ENCODE results near the gene CRABP2.

The CRABP2 gene

DNA sequence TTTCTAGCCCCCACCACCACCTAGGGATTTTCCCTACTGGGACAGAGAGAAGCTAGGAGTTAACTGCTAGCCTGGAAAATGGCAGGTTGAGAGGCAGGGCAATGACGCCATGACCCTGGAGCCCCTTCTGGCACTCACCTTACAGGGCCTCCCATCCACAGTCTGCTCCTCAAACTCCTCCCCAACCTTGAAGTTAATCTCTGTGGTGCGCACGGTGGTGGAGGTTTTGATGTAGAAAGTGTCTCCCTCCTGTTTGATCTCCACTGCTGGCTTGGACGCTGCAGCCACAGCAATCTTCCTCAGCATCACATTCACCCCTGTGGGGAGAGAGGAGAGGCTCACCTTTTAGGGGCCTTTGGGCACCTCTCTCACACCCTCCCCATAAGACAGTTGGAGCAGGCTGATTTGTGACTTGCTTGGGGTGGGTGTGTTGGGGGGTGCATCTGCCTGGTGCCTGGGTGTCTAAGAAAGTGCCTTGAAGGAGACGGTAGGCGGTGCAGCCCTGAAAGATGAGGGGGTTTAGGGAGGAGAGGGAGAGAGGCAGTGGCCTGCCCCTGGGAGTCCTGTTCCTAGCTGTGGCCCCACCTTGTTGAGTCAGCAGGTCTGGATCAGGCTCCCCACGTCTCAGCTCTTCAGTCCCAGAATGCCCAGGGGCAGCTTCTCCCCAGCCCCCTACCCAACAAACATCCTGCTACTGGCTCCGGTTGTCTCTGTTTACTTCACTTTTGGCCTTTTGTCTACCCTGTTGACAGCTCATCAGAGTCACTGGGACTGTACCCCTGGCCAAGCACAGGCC is 4.4 kb downstream of the CRABP2 start:
- no peak overlapping the region for H3K9ac ChIP-seq (ENCODE audit: low read length)
- H3K79me2 ChIP-seq (ENCODE audit: insufficient read depth, low read length): no peaks in the 10 kb centered on the region
- no peaks in the 10 kb centered on the region for H4K20me1 ChIP-seq (ENCODE audit: low read depth, low read length)
- no peaks in the 10 kb centered on the region for H3K9me2 ChIP-seq (replicated peaks; ENCODE audit: insufficient read depth, low read length)
- H3K36me3 ChIP-seq (ENCODE audit: low read length): no peaks in the 10 kb centered on the region
- no peak overlapping the region for H2AFZ ChIP-seq (ENCODE audit: low read depth, low read length, severe bottlenecking)
- no peaks in the 10 kb centered on the region for H3K9me3 ChIP-seq (ENCODE audit: insufficient read depth, low read length)
- H3K4me2 ChIP-seq (ENCODE audit: low read depth, low read length, poor library complexity, severe bottlenecking): no peak overlapping the region
- no peak overlapping the region for H3K4me3 ChIP-seq (ENCODE audit: insufficient read depth, low read length, poor library complexity, severe bottlenecking)
- no peaks in the 10 kb centered on the region for H3F3A ChIP-seq (ENCODE audit: insufficient read depth)
- H3K27ac ChIP-seq (ENCODE audit: low read depth, low read length): no peak overlapping the region
- H3K27me3 ChIP-seq (ENCODE audit: low read length): no peaks in the 10 kb centered on the region
- TF ChIP-seq EZH2phosphoT487 (conservative IDR thresholded peaks at IDR 0.05; ENCODE audit: low read length): no peak
- TF ChIP-seq, protein P1, sequence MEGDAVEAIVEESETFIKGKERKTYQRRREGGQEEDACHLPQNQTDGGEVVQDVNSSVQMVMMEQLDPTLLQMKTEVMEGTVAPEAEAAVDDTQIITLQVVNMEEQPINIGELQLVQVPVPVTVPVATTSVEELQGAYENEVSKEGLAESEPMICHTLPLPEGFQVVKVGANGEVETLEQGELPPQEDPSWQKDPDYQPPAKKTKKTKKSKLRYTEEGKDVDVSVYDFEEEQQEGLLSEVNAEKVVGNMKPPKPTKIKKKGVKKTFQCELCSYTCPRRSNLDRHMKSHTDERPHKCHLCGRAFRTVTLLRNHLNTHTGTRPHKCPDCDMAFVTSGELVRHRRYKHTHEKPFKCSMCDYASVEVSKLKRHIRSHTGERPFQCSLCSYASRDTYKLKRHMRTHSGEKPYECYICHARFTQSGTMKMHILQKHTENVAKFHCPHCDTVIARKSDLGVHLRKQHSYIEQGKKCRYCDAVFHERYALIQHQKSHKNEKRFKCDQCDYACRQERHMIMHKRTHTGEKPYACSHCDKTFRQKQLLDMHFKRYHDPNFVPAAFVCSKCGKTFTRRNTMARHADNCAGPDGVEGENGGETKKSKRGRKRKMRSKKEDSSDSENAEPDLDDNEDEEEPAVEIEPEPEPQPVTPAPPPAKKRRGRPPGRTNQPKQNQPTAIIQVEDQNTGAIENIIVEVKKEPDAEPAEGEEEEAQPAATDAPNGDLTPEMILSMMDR (IDR thresholded peaks at IDR 0.05; ENCODE audit: insufficient read depth, low read length, poor library complexity, severe bottlenecking): no peak

DNA sequence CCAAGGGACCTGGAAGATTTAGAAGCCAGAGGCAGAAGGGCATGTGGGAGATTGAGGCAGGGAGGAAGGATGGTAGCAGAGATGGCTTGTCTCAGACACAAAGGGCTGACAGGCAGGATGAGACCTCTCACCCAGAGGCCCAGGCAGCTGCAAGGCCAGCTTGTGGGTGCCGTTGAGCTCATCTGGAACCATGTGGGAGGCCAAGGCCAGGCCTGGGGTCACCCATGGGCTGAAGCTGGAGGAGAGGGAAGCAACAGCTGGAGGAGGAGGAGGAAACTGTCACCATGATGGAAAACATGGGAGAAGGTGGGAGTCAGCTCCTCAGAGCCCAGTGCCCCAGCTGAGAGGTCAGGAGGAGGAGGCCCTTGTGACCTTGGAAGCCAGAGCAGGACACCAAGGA is 6.4 kb downstream of the CRABP2 start:
- H3K36me3 ChIP-seq (ENCODE audit: low read length): no peaks in the 10 kb centered on the region
- H3K9me2 ChIP-seq (replicated peaks; ENCODE audit: insufficient read depth, low read length): no peaks in the 10 kb centered on the region
- TF ChIP-seq, protein P1 (IDR thresholded peaks at IDR 0.05; ENCODE audit: insufficient read depth, low read length, poor library complexity, severe bottlenecking): no peak
- TF ChIP-seq EZH2phosphoT487 (conservative IDR thresholded peaks at IDR 0.05; ENCODE audit: low read length): no peak
- no peaks in the 10 kb centered on the region for H3K27me3 ChIP-seq (ENCODE audit: low read length)
- no peak overlapping the region for H3K4me3 ChIP-seq (ENCODE audit: insufficient read depth, low read length, poor library complexity, severe bottlenecking)
- no peak overlapping the region for H3K9ac ChIP-seq (ENCODE audit: low read length)
- no peak overlapping the region for H3K4me2 ChIP-seq (ENCODE audit: low read depth, low read length, poor library complexity, severe bottlenecking)
- H3F3A ChIP-seq (ENCODE audit: insufficient read depth): no peaks in the 10 kb centered on the region
- no peaks in the 10 kb centered on the region for H4K20me1 ChIP-seq (ENCODE audit: low read depth, low read length)
- no peaks in the 10 kb centered on the region for H3K9me3 ChIP-seq (ENCODE audit: insufficient read depth, low read length)
- H3K27ac ChIP-seq (ENCODE audit: low read depth, low read length): no peak overlapping the region
- no peaks in the 10 kb centered on the region for H3K79me2 ChIP-seq (ENCODE audit: insufficient read depth, low read length)
- H2AFZ ChIP-seq (ENCODE audit: low read depth, low read length, severe bottlenecking): no peak overlapping the region

DNA sequence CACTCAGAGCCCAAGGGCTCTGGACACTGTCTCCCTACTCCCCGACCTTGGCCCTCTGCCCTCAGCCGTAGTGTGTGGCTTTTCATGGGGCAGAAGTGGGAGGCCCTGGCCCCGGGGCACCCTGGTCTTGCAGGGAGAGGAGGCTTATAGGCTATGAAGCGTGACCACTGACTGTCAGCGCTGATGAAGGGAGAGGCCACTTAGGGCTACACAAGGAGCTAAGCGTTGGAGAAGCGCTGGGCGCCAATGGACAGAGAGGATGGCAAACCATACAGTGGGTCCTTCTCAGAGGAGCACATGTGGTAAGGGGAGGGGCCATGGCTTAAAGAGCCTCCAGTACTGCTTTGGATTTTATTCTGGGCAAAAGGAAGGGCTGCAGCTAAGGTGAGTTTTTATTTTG is 7.9 kb downstream of the CRABP2 start:
- H3K4me2 ChIP-seq (ENCODE audit: low read depth, low read length, poor library complexity, severe bottlenecking): no peak overlapping the region

More for the DNA sequence above, 7.9 kb downstream of the CRABP2 start:
- no peaks in the 10 kb centered on the region for H3F3A ChIP-seq (ENCODE audit: insufficient read depth)
- H3K9ac ChIP-seq (ENCODE audit: low read length): no peak overlapping the region
- H3K27ac ChIP-seq (ENCODE audit: low read depth, low read length): no peak overlapping the region
- no peaks in the 10 kb centered on the region for H3K9me3 ChIP-seq (ENCODE audit: insufficient read depth, low read length)
- H4K20me1 ChIP-seq (ENCODE audit: low read depth, low read length): no peaks in the 10 kb centered on the region
- no peak overlapping the region for H3K4me3 ChIP-seq (ENCODE audit: insufficient read depth, low read length, poor library complexity, severe bottlenecking)
- H2AFZ ChIP-seq (ENCODE audit: low read depth, low read length, severe bottlenecking): no peak overlapping the region
- no peaks in the 10 kb centered on the region for H3K27me3 ChIP-seq (ENCODE audit: low read length)
- no peaks in the 10 kb centered on the region for H3K36me3 ChIP-seq (ENCODE audit: low read length)
- no peaks in the 10 kb centered on the region for H3K9me2 ChIP-seq (replicated peaks; ENCODE audit: insufficient read depth, low read length)
- no peaks in the 10 kb centered on the region for H3K79me2 ChIP-seq (ENCODE audit: insufficient read depth, low read length)
- no peak for TF ChIP-seq EZH2phosphoT487 (conservative IDR thresholded peaks at IDR 0.05; ENCODE audit: low read length)
- TF ChIP-seq, protein P1 (IDR thresholded peaks at IDR 0.05; ENCODE audit: insufficient read depth, low read length, poor library complexity, severe bottlenecking): no peak

All from SU-DHL-6 (cell line).